Measurements from ENCODE around the gene LDHAL6A. TPM values are rescaled to one million over a fixed set of nuclear protein-coding genes. Genes with fewer than 3 reads are reported as not detected.

LDHAL6A gene
- total RNA-seq, 2 donors from 2014 or later = not detected

- no peaks in the 10 kb centered on the region for H3K9me3 ChIP-seq
- ATAC-seq (ENCODE audit: insufficient number of reproducible peaks, low FRiP score, low read depth) = no peak
- no peak for DNase-seq (ENCODE audit: low spot score)
Observed at GRCh38 chr11:18479063-18479462, 23.4 kb downstream of the LDHAL6A start.

GRCh38 chr11:18485913-18486528 is 30.4 kb downstream of the LDHAL6A start:
- peaks cover 27% of the 10 kb centered on the region for H3K36me3 ChIP-seq
- DNase-seq (ENCODE audit: low spot score) (no peak), ATAC-seq (ENCODE audit: insufficient number of reproducible peaks, low FRiP score, low read depth) (no peak)
- no peak overlapping the region for H3K4me3 ChIP-seq
- no peaks in the 10 kb centered on the region for H3K4me1 ChIP-seq (ENCODE audit: control insufficient read depth in 1 of 2, low read depth in 2 of 2)
- no peak overlapping the region for H3K27ac ChIP-seq
- H3K27me3 ChIP-seq (replicated peaks; ENCODE audit: insufficient read depth) = no peaks in the 10 kb centered on the region
- H3K9me3 ChIP-seq = no peaks in the 10 kb centered on the region
- no peak for TF ChIP-seq CTCF (IDR thresholded peaks at IDR 0.05)

More at GRCh38 chr11:18479063-18479462, 23.4 kb downstream of the LDHAL6A start:
- no peak for TF ChIP-seq CTCF (IDR thresholded peaks at IDR 0.05)
- Histone ChIP-seq H3K36me3 (peaks cover 46% of the 10 kb centered on the region), H3K4me3 (no peak overlapping the region), H3K4me1 (ENCODE audit: control insufficient read depth in 1 of 2, low read depth in 2 of 2) (no peaks in the 10 kb centered on the region), H3K27me3 (replicated peaks; ENCODE audit: insufficient read depth) (no peaks in the 10 kb centered on the region), H3K27ac (no peak overlapping the region)

DNA sequence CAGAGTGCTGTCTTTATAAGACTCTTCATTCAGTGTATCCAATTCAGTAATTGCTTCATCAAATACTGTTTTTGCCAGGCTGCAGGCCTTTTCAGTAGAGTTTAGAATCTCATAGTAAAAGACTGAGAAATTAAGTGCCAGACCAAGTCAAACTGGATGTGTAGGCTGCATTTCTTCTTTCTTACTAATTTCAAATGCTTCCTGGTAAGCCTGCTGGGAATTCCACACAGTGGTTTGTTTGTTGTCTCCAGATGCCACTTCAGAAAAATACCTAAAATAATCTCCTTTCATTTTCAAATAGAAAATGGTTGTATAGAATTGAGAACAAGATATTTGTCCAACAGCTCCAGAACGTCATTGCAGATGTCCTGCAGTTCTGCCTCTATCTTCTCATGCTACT is 34.7 kb downstream of the LDHAL6A start:
- H3K4me1 ChIP-seq (ENCODE audit: control insufficient read depth in 1 of 2, low read depth in 2 of 2) = no peaks in the 10 kb centered on the region
- H3K9me3 ChIP-seq = no peaks in the 10 kb centered on the region
- H3K36me3 ChIP-seq = peaks cover 29% of the 10 kb centered on the region
- no peak for DNase-seq (ENCODE audit: low spot score)
- no peaks in the 10 kb centered on the region for H3K27me3 ChIP-seq (replicated peaks; ENCODE audit: insufficient read depth)
- no peak for TF ChIP-seq CTCF (IDR thresholded peaks at IDR 0.05)
- no peak overlapping the region for H3K27ac ChIP-seq
- H3K4me3 ChIP-seq = no peak overlapping the region
- no peak for ATAC-seq (ENCODE audit: insufficient number of reproducible peaks, low FRiP score, low read depth)

- Histone ChIP-seq H3K27ac (no peak overlapping the region), H3K4me3 (no peak overlapping the region), H3K27me3 (replicated peaks; ENCODE audit: insufficient read depth) (no peaks in the 10 kb centered on the region), H3K4me1 (ENCODE audit: control insufficient read depth in 1 of 2, low read depth in 2 of 2) (no peaks in the 10 kb centered on the region), H3K36me3 (peaks cover 29% of the 10 kb centered on the region), H3K9me3 (no peaks in the 10 kb centered on the region)
- ATAC-seq (ENCODE audit: insufficient number of reproducible peaks, low FRiP score, low read depth) (no peak), DNase-seq (ENCODE audit: low spot score) (no peak)
- TF ChIP-seq CTCF (IDR thresholded peaks at IDR 0.05) = no peak
Observed at GRCh38 chr11:18490736-18491485, 35.3 kb downstream of the LDHAL6A start.

DNA sequence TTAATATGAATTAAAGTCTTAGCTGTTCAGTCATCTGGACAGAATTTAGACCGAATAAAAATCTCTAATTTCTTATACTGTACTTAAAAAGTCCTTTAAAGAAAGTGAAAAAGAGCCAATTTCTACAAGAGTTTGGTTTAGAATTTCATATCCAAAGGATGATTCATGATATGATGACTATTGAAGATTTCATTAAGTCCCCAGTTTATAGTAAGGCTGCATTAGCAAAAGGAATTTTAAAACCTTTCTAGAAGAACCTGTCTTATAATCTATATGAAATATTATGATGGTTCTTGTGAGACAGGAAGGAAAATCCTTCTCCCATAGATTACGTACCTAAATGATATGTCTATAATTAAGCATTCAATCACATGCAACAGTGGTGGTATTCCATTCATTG is 36.3 kb downstream of the LDHAL6A start:
- Histone ChIP-seq H3K27ac (no peak overlapping the region), H3K9me3 (no peaks in the 10 kb centered on the region), H3K36me3 (peaks cover 29% of the 10 kb centered on the region), H3K4me3 (no peak overlapping the region), H3K4me1 (ENCODE audit: control insufficient read depth in 1 of 2, low read depth in 2 of 2) (no peaks in the 10 kb centered on the region), H3K27me3 (replicated peaks; ENCODE audit: insufficient read depth) (no peaks in the 10 kb centered on the region)
- TF ChIP-seq CTCF (IDR thresholded peaks at IDR 0.05) = no peak
- no peak for DNase-seq (ENCODE audit: low spot score)
- ATAC-seq (ENCODE audit: insufficient number of reproducible peaks, low FRiP score, low read depth) = no peak

Measured in thoracic aorta (tissue), 2 donors.